Fibroblast of skin of back (primary cell): ENCODE measurements around the gene PPP6R2.

Source experiments
- DNase-seq: peaks from one replicate; pipeline ENCODE4 v3.0.0-alpha.2; 2013

PPP6R2 gene

GRCh38 chr22:50305393-50305922, 37.7 kb upstream of the PPP6R2 start:
- DNase-seq, result no peak

GRCh38 chr22:50305923-50306566, 37.1 kb upstream of the PPP6R2 start:
- DNase-seq, result peak; percentile 96

- peak; percentile 82 for DNase-seq
Measured at GRCh38 chr22:50306753-50307749, 36.1 kb upstream of the PPP6R2 start, which contains the start of gene PLXNB2. Gene PLXNB2, minus strand, starts transcription at chr22:50307646. Its CDS starts 17,062 bp downstream, at chr22:50290584.

- DNase-seq, result no peak
Measured at GRCh38 chr22:50307890-50308596, 35.1 kb upstream of the PPP6R2 start.

GRCh38 chr22:50308597-50308935, 34.6 kb upstream of the PPP6R2 start:
- peak; percentile 77 for DNase-seq

GRCh38 chr22:50308986-50309600, 34.0 kb upstream of the PPP6R2 start:
- DNase-seq, result no peak

- no peak for DNase-seq
Measured at GRCh38 chr22:50309601-50309991, 33.5 kb upstream of the PPP6R2 start.

- DNase-seq, result no peak
Measured at GRCh38 chr22:50310031-50310722, 33.0 kb upstream of the PPP6R2 start.

- DNase-seq, result no peak
Measured at GRCh38 chr22:50310949-50311444, 32.1 kb upstream of the PPP6R2 start.

GRCh38 chr22:50311606-50312351, 31.3 kb upstream of the PPP6R2 start:
- no peak for DNase-seq

GRCh38 chr22:50312371-50312770, 30.8 kb upstream of the PPP6R2 start:
- no peak for DNase-seq

GRCh38 chr22:50313021-50313420, 30.1 kb upstream of the PPP6R2 start:
- no peak for DNase-seq

- no peak for DNase-seq
Measured at GRCh38 chr22:50313600-50313999, 29.5 kb upstream of the PPP6R2 start.

- DNase-seq, result no peak
Measured at GRCh38 chr22:50314081-50314454, 29.1 kb upstream of the PPP6R2 start.

- DNase-seq, result no peak
Measured at GRCh38 chr22:50314455-50315288, 28.5 kb upstream of the PPP6R2 start.

- DNase-seq, result no peak
Measured at GRCh38 chr22:50315289-50316113, 27.6 kb upstream of the PPP6R2 start.

GRCh38 chr22:50316114-50317065, 26.7 kb upstream of the PPP6R2 start:
- DNase-seq, result no peak

- DNase-seq, result no peak
Measured at GRCh38 chr22:50317178-50317577, 25.9 kb upstream of the PPP6R2 start.
